Measurements from ENCODE around the gene TMEM182. TPM values are rescaled to one million over a fixed set of nuclear protein-coding genes. Genes with fewer than 3 reads are reported as not detected.

TMEM182 gene
- total RNA-seq, 1 experiment from 2014 or later, result 3.2 TPM

- no peaks in the 10 kb centered on the region for H3K36me3 ChIP-seq (ENCODE audit: insufficient read depth, low read length, poor library complexity, severe bottlenecking)
- DNase-seq (ENCODE audit: low spot score), result no peak
- no peaks in the 10 kb centered on the region for H3K4me1 ChIP-seq (ENCODE audit: insufficient read depth, low read length, poor library complexity, severe bottlenecking)
- H3K9me3 ChIP-seq (ENCODE audit: low read depth, low read length, poor library complexity, severe bottlenecking), result no peaks in the 10 kb centered on the region
- BruUV-seq (replicated peaks), result no TSS peak
- ChIA-PET CTCF (no interaction called here), POLR2A (ENCODE audit: low non-redundant PET) (no interaction called here)
- H3K27ac ChIP-seq (ENCODE audit: low read depth, low read length, poor library complexity, severe bottlenecking), result no peak overlapping the region
- TF ChIP-seq EZH2 (IDR thresholded peaks at IDR 0.05; ENCODE audit: borderline replicate concordance, low read depth, low read length, poor library complexity, severe bottlenecking), result no peak
- no peak for TF ChIP-seq CTCF (conservative IDR thresholded peaks at IDR 0.05; ENCODE audit: low read depth, low read length)
- intact Hi-C loops (cut with micrococcal nuclease; ENCODE audit: unreplicated experiment), result no loop called here
- no peaks in the 10 kb centered on the region for H3K27me3 ChIP-seq (replicated peaks; ENCODE audit: insufficient read depth, low read depth, low read length, poor library complexity)
- H3K4me3 ChIP-seq (ENCODE audit: low read depth, low read length, poor library complexity, severe bottlenecking), result no peak overlapping the region
Observed at GRCh38 chr2:102834523-102835273, 72.9 kb downstream of the TMEM182 start.

GRCh38 chr2:102837626-102838198 lies 75.9 kb downstream of the TMEM182 start:
- CTCF ChIA-PET, result no interaction called here

More at GRCh38 chr2:102837626-102838198, 75.9 kb downstream of the TMEM182 start:
- TF ChIP-seq EZH2 (IDR thresholded peaks at IDR 0.05; ENCODE audit: borderline replicate concordance, low read depth, low read length, poor library complexity, severe bottlenecking) (no peak), CTCF (conservative IDR thresholded peaks at IDR 0.05; ENCODE audit: low read depth, low read length) (no peak)
- no TSS peak for BruUV-seq (replicated peaks)
- intact Hi-C loops (cut with micrococcal nuclease; ENCODE audit: unreplicated experiment), result no loop called here
- POLR2A ChIA-PET (ENCODE audit: low non-redundant PET), result no interaction called here
- Histone ChIP-seq H3K27me3 (replicated peaks; ENCODE audit: insufficient read depth, low read depth, low read length, poor library complexity) (no peaks in the 10 kb centered on the region), H3K4me1 (ENCODE audit: insufficient read depth, low read length, poor library complexity, severe bottlenecking) (no peaks in the 10 kb centered on the region), H3K4me3 (ENCODE audit: low read depth, low read length, poor library complexity, severe bottlenecking) (no peak overlapping the region), H3K9me3 (ENCODE audit: low read depth, low read length, poor library complexity, severe bottlenecking) (no peaks in the 10 kb centered on the region), H3K36me3 (ENCODE audit: insufficient read depth, low read length, poor library complexity, severe bottlenecking) (no peaks in the 10 kb centered on the region), H3K27ac (ENCODE audit: low read depth, low read length, poor library complexity, severe bottlenecking) (no peak overlapping the region)
- no peak for DNase-seq (ENCODE audit: low spot score)

All from A673 (cell line).